ENCODE results near the gene OR52E2.
"Not testable (repeated sequence)": the region's sequence is repeated elsewhere in the genome, so short reads cannot be mapped to it uniquely, and the experiment has no call there.

Gene OR52E2

GRCh38 chr11:5059391-5059790, at the start of gene OR52E2:
Gene OR52E2 (minus strand): TSS chr11:5059627. CDS start chr11:5059627, 0 bp downstream.
- DNase-seq, result no peak

GRCh38 chr11:5107285-5107684, 47.9 kb upstream of the OR52E2 start:
- DNase-seq, result no peak

GRCh38 chr11:5103066-5103465, 43.6 kb upstream of the OR52E2 start:
- DNase-seq, result no peak

GRCh38 chr11:5102246-5102645, 42.8 kb upstream of the OR52E2 start:
- no peak for DNase-seq

GRCh38 chr11:5096011-5096410, 36.6 kb upstream of the OR52E2 start:
- DNase-seq, result no peak

GRCh38 chr11:5092821-5093585, 33.6 kb upstream of the OR52E2 start:
- DNase-seq, result no peak

- DNase-seq, result no peak
Measured at GRCh38 chr11:5090668-5091067, 31.2 kb upstream of the OR52E2 start.

GRCh38 chr11:5088556-5088955, 29.1 kb upstream of the OR52E2 start:
- no peak for DNase-seq

GRCh38 chr11:5083602-5084001, 24.2 kb upstream of the OR52E2 start:
- DNase-seq, result no peak

GRCh38 chr11:5081405-5081804, 22.0 kb upstream of the OR52E2 start:
- DNase-seq, result no peak

- no peak for DNase-seq
Measured at GRCh38 chr11:5071799-5072198, 12.4 kb upstream of the OR52E2 start.

GRCh38 chr11:5069272-5069671, 9.8 kb upstream of the OR52E2 start, which contains the start of gene OR52E1:
Gene OR52E1 (plus strand): TSS chr11:5069572.
- DNase-seq, result no peak

- DNase-seq, result no peak
Measured at GRCh38 chr11:5065027-5065426, 5.6 kb upstream of the OR52E2 start.

GRCh38 chr11:5058679-5059078, 748 bp downstream of the OR52E2 start:
- not testable (repeated sequence) for DNase-seq

- DNase-seq, result no peak
Measured at GRCh38 chr11:5046754-5047330, 12.6 kb downstream of the OR52E2 start.

GRCh38 chr11:5046226-5046625, 13.2 kb downstream of the OR52E2 start, which contains the start of gene OR52J3:
Gene OR52J3 (plus strand): TSS chr11:5046526. CDS start chr11:5046526, 0 bp downstream.
- DNase-seq, result no peak

- no peak for DNase-seq
Measured at GRCh38 chr11:5043380-5043779, 16.0 kb downstream of the OR52E2 start.

GRCh38 chr11:5042091-5042490, 17.3 kb downstream of the OR52E2 start:
- DNase-seq, result no peak

- DNase-seq, result no peak
Measured at GRCh38 chr11:5040876-5041275, 18.6 kb downstream of the OR52E2 start.

GRCh38 chr11:5038341-5038740, 21.1 kb downstream of the OR52E2 start:
- DNase-seq, result no peak

GRCh38 chr11:5037926-5038325, 21.5 kb downstream of the OR52E2 start:
- no peak for DNase-seq

GRCh38 chr11:5036669-5037068, 22.8 kb downstream of the OR52E2 start:
- no peak for DNase-seq

GRCh38 chr11:5021996-5022395, 37.4 kb downstream of the OR52E2 start:
- DNase-seq, result no peak

GRCh38 chr11:5013012-5013411, 46.4 kb downstream of the OR52E2 start:
- DNase-seq, result no peak

- DNase-seq, result no peak
Measured at GRCh38 chr11:5011254-5011653, 48.2 kb downstream of the OR52E2 start.

Measured in CD4-positive, alpha-beta T cell treated with Interleukin-1 beta for 1 hour (primary cell).